NB4 (cell line): Measurements from ENCODE around the gene CNTLN.

ENCODE experiments used
- CTCF ChIP-seq: IDR thresholded peaks from one replicate; pipeline ENCODE4 v1.5.1; 2012; ENCODE audit warnings: low read depth, low read length
- MAX ChIP-seq: IDR thresholded peaks from 2 replicates; pipeline ENCODE4 v1.6.1; 2011; ENCODE audit warnings: low read depth, low read length
- POLR2A ChIP-seq: IDR thresholded peaks from 2 replicates; pipeline ENCODE4 v1.6.1; 2011; ENCODE audit warnings: mild to moderate bottlenecking; ENCODE audit not compliant: insufficient read length; ENCODE audit errors: extremely low read depth

GRCh38 chr9:17380126-17380861, 245.5 kb downstream of the CNTLN start:
- TF ChIP-seq CTCF (no peak), MAX (no peak), POLR2A (no peak)
